Right cardiac atrium (tissue), 5 donors: Measurements from ENCODE around the gene ARHGAP15. TPM values are rescaled to one million over a fixed set of nuclear protein-coding genes. Genes with fewer than 3 reads are reported as not detected.

Source experiments
- ATAC-seq, 2 donors: fragments of 200-7000 bp; cut with Tn5 transposase; one replicate each; pipeline versions ENCODE4 v1.8.0 to v1.9.1; 2020; ENCODE audit warnings: moderate library complexity in 2 of 2, mild to moderate bottlenecking in 1 of 2
- DNase-seq, 3 donors: peaks; one replicate each; pipeline ENCODE4 v3.0.0-alpha.2; 2020
- H3K27ac ChIP-seq: one replicate; pipeline ENCODE4 v1.5.1; 2013; ENCODE audit warnings: mild to moderate bottlenecking, low read length, control low read depth, moderate library complexity
- H3K27me3 ChIP-seq: one replicate; pipeline ENCODE4 v1.6.1; 2013; ENCODE audit not compliant: control insufficient read depth, insufficient read depth
- H3K4me1 ChIP-seq: one replicate; pipeline ENCODE4 v1.6.1; 2013; ENCODE audit warnings: low read length; ENCODE audit not compliant: control insufficient read depth, insufficient read depth
- H3K4me3 ChIP-seq: one replicate; pipeline ENCODE4 v1.5.1; 2013; ENCODE audit warnings: low read length, control low read depth
- H3K9me3 ChIP-seq: one replicate; pipeline ENCODE4 v1.6.1; 2013; ENCODE audit warnings: low read length; ENCODE audit not compliant: control insufficient read depth
- WGBS: extraction: QIAGEN DNeasy Blood & Tissue Kit; methylation state at CpG from one replicate; pipeline ENCODE4 v1.1.7; 2013; 5-methylcytosine and 5-hydroxymethylcytosine counted together
- intact Hi-C, 4 donors: fragments of 100-400 bp; cut with DNase I; formaldehyde crosslinking; loops; one replicate each; pipeline versions ENCODE4 v1.11.0 to v1.14.0; 2022 to 2023
- polyA plus RNA-seq: library from polyadenylated mRNA; stranded (reverse); fragments of 200-250 nt; gene quantifications from one replicate; pipeline ENCODE4 v1.2.3, GENCODE V29; 2013
- total RNA-seq, 4 donors: library from RNA; stranded (reverse); fragmentation: NEBNext Ultra II Directional; extraction: Animal tissue kit (Norgen Biotek cat#: 25700); gene quantifications; one replicate each; pipeline ENCODE4 v1.2.1, GENCODE V29; 2021
- donor health status: healthy with polysubstance abuse.
- donor health status: DM: no; HTN: yes; CAD: no.
- donor health status: DM: no; HTN: no; CAD: no.
- donor health status: DM: no; HTN: yes; CAD: no; lungs with severe emphysema.
- donor health status: DM: yes; HTN: yes; CAD: no.

Gene ARHGAP15
- total and polyA plus RNA-seq, 5 donors: 4.5 to 8.4 (median 6.5) TPM

- H3K4me3 ChIP-seq: no peak overlapping the region
- WGBS: 32% methylated on average over 1 of the region's 1 CpG
- intact Hi-C loops: no loop called here
- ATAC-seq (no peak), DNase-seq (no peak)
- H3K27me3 ChIP-seq: no peaks in the 10 kb centered on the region
- no peaks in the 10 kb centered on the region for H3K9me3 ChIP-seq
- no peak overlapping the region for H3K27ac ChIP-seq
- H3K4me1 ChIP-seq: no peaks in the 10 kb centered on the region
Observed at GRCh38 chr2:143121079-143121478, 8.1 kb upstream of the ARHGAP15 start.

- no peak overlapping the region for H3K4me3 ChIP-seq
- H3K9me3 ChIP-seq: no peaks in the 10 kb centered on the region
- ATAC-seq: no peak
- no peak overlapping the region for H3K27ac ChIP-seq
- WGBS: 83% methylated on average over 2 of the region's 2 CpGs
- H3K4me1 ChIP-seq: no peaks in the 10 kb centered on the region
- intact Hi-C loops: no loop called here
- no peak for DNase-seq
- H3K27me3 ChIP-seq: no peaks in the 10 kb centered on the region
Observed at GRCh38 chr2:143121957-143122356, 7.3 kb upstream of the ARHGAP15 start.

GRCh38 chr2:143123911-143124310 is 5.3 kb upstream of the ARHGAP15 start:
- ATAC-seq (no peak), DNase-seq (no peak)
- Histone ChIP-seq H3K27me3 (no peaks in the 10 kb centered on the region), H3K27ac (no peak overlapping the region), H3K4me1 (no peaks in the 10 kb centered on the region), H3K9me3 (no peaks in the 10 kb centered on the region), H3K4me3 (no peak overlapping the region)
- 40% methylated on average over 4 of the region's 4 CpGs for WGBS
- intact Hi-C loops: no loop called here

GRCh38 chr2:143124445-143124844 is 4.8 kb upstream of the ARHGAP15 start:
- Histone ChIP-seq H3K27ac (no peak overlapping the region), H3K9me3 (no peaks in the 10 kb centered on the region), H3K27me3 (no peaks in the 10 kb centered on the region), H3K4me3 (no peak overlapping the region), H3K4me1 (no peaks in the 10 kb centered on the region)
- intact Hi-C loops: no loop called here
- 75% methylated on average over 2 of the region's 2 CpGs for WGBS
- DNase-seq (no peak), ATAC-seq (no peak)

DNA sequence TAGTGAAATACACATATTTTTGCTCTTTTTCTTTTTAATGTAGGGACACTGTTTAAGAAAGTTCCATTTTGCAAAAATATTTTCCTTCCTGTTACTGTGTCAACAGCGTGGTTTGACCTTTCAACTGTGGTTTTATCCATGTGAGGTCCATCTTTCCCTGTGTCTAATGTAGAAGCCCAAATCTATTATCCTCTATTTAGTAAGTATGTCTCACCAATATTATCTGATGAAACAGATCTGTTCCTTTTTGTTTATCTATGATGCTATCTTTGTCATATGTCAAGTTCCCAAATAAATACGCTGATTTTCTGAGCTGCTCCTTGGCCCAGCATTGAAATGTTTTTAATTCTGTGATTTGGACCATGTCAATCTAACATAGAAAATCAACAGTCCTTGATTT is 3.5 kb upstream of the ARHGAP15 start:
- no peak overlapping the region for H3K27ac ChIP-seq
- intact Hi-C loops: no loop called here
- DNase-seq: no peak
- H3K4me3 ChIP-seq: no peak overlapping the region
- 81% methylated on average over 2 of the region's 2 CpGs for WGBS
- H3K27me3 ChIP-seq: no peaks in the 10 kb centered on the region
- H3K4me1 ChIP-seq: no peaks in the 10 kb centered on the region
- no peaks in the 10 kb centered on the region for H3K9me3 ChIP-seq
- ATAC-seq: no peak

GRCh38 chr2:143132355-143132754 is 3.1 kb downstream of the ARHGAP15 start:
- Histone ChIP-seq H3K27ac (no peak overlapping the region), H3K4me1 (no peaks in the 10 kb centered on the region), H3K4me3 (no peak overlapping the region), H3K27me3 (no peaks in the 10 kb centered on the region), H3K9me3 (no peaks in the 10 kb centered on the region)
- intact Hi-C loops: no loop called here
- no peak for ATAC-seq
- no peak for DNase-seq
- WGBS: 60% methylated on average over 2 of the region's 2 CpGs

DNA sequence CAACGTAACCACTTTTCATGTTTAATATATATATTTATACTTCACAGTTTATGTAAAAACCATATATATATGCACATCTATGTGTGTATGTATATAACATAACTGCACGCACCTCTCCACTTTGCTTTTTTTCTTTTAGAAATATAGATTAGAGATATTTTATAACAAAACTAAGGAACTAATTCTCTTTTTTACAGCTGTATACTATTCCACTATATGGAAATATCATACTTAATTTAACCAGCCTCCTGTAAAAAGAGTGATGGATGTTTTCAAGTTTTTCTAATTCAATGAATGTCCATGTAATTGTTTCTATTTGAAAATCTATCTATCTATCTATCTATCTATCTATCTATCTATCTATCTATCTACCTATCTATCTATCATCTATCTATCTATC is 4.6 kb downstream of the ARHGAP15 start:
- intact Hi-C loops: no loop called here
- H3K9me3 ChIP-seq: no peaks in the 10 kb centered on the region
- WGBS: 76% methylated on average over 2 of the region's 2 CpGs
- no peaks in the 10 kb centered on the region for H3K4me1 ChIP-seq
- H3K4me3 ChIP-seq: no peak overlapping the region
- no peak for DNase-seq
- ATAC-seq: no peak
- no peaks in the 10 kb centered on the region for H3K27me3 ChIP-seq
- H3K27ac ChIP-seq: no peak overlapping the region

- intact Hi-C loops: no loop called here
- no peak overlapping the region for H3K27ac ChIP-seq
- WGBS: 75% methylated on average over 3 of the region's 3 CpGs
- H3K27me3 ChIP-seq: no peaks in the 10 kb centered on the region
- H3K9me3 ChIP-seq: no peaks in the 10 kb centered on the region
- no peak overlapping the region for H3K4me3 ChIP-seq
- H3K4me1 ChIP-seq: no peaks in the 10 kb centered on the region
- no peak for ATAC-seq
- no peak for DNase-seq
Observed at GRCh38 chr2:143138292-143138691, 9.1 kb downstream of the ARHGAP15 start.

DNA sequence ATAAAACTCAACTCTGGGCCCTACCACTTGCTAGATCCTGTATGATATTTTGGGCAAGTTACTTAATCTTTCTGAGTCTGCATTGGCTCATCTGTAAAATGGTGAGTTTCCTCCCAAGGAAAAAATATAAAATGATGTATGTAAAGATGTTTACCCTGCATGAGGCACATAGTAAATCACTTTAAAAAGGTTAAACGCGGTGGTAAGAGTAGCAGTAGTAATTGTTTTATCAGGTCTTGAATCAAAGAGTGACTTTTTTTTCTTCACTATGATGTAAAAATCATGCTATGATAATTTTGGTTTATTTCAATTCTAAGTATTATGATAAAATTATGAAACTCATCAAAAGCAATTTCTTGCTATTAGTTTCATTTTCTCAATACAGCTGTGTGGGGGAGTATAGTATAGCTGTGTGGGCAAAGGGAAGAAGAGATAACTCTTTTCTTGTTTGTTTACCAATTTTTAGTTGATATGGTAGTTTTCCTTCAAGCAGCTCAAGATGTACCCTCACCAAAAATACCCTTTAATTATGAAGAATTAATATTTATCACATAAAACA is 10.7 kb downstream of the ARHGAP15 start:
- H3K27ac ChIP-seq: no peak overlapping the region
- H3K4me3 ChIP-seq: no peak overlapping the region
- DNase-seq (no peak), ATAC-seq (no peak)
- H3K9me3 ChIP-seq: no peaks in the 10 kb centered on the region
- H3K27me3 ChIP-seq: no peaks in the 10 kb centered on the region
- intact Hi-C loops: no loop called here
- H3K4me1 ChIP-seq: no peaks in the 10 kb centered on the region
- WGBS: 88% methylated on average over 2 of the region's 2 CpGs

GRCh38 chr2:143140864-143141661 is 11.8 kb downstream of the ARHGAP15 start:
- ATAC-seq: no peak
- no peak for DNase-seq

DNA sequence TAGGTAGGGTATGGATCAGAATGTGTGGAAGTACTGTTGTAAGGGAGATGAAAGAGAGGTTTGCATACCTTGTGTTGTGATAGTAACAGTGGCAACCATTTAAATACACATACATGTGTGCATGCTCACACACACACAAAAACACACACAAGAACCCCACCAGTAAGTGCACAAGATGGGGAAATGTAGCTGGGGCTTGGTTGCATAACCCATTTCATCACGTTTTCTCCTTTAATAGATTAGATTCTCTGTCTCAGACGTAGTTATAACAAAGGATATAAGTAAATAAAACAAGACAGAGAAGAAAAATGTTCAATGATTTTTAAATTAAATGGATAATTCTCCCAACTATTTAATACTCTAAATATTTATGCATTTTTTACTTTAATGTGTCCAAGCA is 13.4 kb downstream of the ARHGAP15 start:
- no peaks in the 10 kb centered on the region for H3K4me1 ChIP-seq
- no peak for ATAC-seq
- intact Hi-C loops: no loop called here

More at GRCh38 chr2:143140864-143141661, 11.8 kb downstream of the ARHGAP15 start:
- intact Hi-C loops: no loop called here
- H3K4me1 ChIP-seq: no peaks in the 10 kb centered on the region
- no peak overlapping the region for H3K27ac ChIP-seq
- no peaks in the 10 kb centered on the region for H3K27me3 ChIP-seq
- 69% methylated on average over 1 of the region's 1 CpG for WGBS
- H3K4me3 ChIP-seq: no peak overlapping the region
- no peaks in the 10 kb centered on the region for H3K9me3 ChIP-seq

More for the DNA sequence above, 13.4 kb downstream of the ARHGAP15 start:
- no peak for DNase-seq
- no peak overlapping the region for H3K27ac ChIP-seq
- no peak overlapping the region for H3K4me3 ChIP-seq
- H3K9me3 ChIP-seq: no peaks in the 10 kb centered on the region
- WGBS: 69% methylated on average over 2 of the region's 2 CpGs
- H3K27me3 ChIP-seq: no peaks in the 10 kb centered on the region
